Tibial nerve (tissue), 4 donors: ENCODE measurements around the gene DHX57. TPM values are rescaled to one million over a fixed set of nuclear protein-coding genes. Genes with fewer than 3 reads are reported as not detected.

Experiments
- DNase-seq, 2 donors: peaks; one replicate each; pipeline ENCODE4 v3.0.0-alpha.2; 2019; ENCODE audit warnings: low spot score in 2 of 2
- H3K27ac ChIP-seq, 4 donors: fragments of 200-600 bp; sonication (generic) in 3 of 4; one replicate each; pipeline ENCODE4 v1.5.1; 2017 to 2019; ENCODE audit warnings: mild to moderate bottlenecking in 1 of 4
- H3K27me3 ChIP-seq, 2 donors: fragments of 200-600 bp; sonication (generic) in 1 of 2; one replicate each; pipeline versions ENCODE4 v1.5.1 to v1.6.0; 2017 to 2019
- H3K36me3 ChIP-seq, 3 donors: fragments of 200-600 bp; sonication (generic); one replicate each; pipeline ENCODE4 v1.5.1; 2018 to 2019
- H3K4me1 ChIP-seq, 4 donors: fragments of 200-600 bp; sonication (generic) in 3 of 4; one replicate each; pipeline ENCODE4 v1.5.1; 2017 to 2019
- H3K4me3 ChIP-seq, 4 donors: fragments of 200-600 bp; sonication (generic) in 3 of 4; one replicate each; pipeline ENCODE4 v1.5.1; 2017 to 2019; ENCODE audit warnings: mild to moderate bottlenecking in 1 of 4, moderate library complexity in 1 of 4
- H3K9me3 ChIP-seq, 4 donors: fragments of 200-600 bp; sonication (generic) in 3 of 4; one replicate each; pipeline ENCODE4 v1.5.1; 2017 to 2019
- EP300 ChIP-seq, 2 donors: sonication (generic); formaldehyde crosslinking; IDR thresholded peaks; one replicate each; pipeline ENCODE4 v1.6.1; 2017; ENCODE audit warnings: antibody characterized with exemption in 2 of 2, mild to moderate bottlenecking in 1 of 2
- POLR2A ChIP-seq, 2 donors: fragments of 450-650 bp; IDR thresholded peaks; one replicate each; pipeline ENCODE4 v1.6.1; 2017; ENCODE audit warnings: antibody characterized with exemption in 2 of 2, mild to moderate bottlenecking in 2 of 2, moderate library complexity in 2 of 2
- WGBS, 2 donors: methylation state at CpG; one replicate each; pipeline ENCODE4 v1.1.5; 2018; 5-methylcytosine and 5-hydroxymethylcytosine counted together
- total RNA-seq, 4 donors: library from RNA; depleted of rRNA; stranded (reverse); fragments of >200 nt; gene quantifications; one replicate each; pipeline ENCODE4 v1.1.0, GENCODE V29; 2016
- TF ChIP-seq, protein P1 (sequence below), 5 experiments: fragments of 200-600 bp in 3 of 5; fragments of 450-650 bp in 2 of 5; sonication (generic) in 3 of 5; IDR thresholded peaks; one replicate each; pipeline ENCODE4 v1.5.1; 2016 to 2019; ENCODE audit warnings: antibody characterized with exemption in 5 of 5, mild to moderate bottlenecking in 3 of 5, moderate library complexity in 2 of 5

DHX57 gene
- total RNA-seq, 4 donors from 2014 or later: 11.1 to 22.0 (median 13.4) TPM

DNA sequence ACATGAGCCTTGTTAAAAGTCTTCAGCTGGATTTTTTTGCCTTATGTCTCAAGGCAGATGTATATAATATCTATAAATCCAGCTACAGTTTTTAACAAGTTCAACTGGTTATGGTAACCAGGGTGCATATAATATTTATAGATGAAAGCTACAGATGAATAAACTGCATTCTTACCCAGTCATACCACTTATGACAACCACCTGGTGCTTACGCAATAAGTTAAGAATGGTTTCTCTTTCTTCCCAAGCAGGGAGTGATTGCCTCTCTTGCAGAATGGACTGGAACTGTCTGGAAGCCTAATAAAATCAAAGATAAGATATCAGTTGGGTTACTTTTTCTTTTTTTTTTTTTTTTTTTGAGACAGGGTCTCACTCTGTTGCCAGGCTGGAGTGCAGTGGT lies 19.6 kb downstream of the DHX57 start:
- TF ChIP-seq, protein P1, sequence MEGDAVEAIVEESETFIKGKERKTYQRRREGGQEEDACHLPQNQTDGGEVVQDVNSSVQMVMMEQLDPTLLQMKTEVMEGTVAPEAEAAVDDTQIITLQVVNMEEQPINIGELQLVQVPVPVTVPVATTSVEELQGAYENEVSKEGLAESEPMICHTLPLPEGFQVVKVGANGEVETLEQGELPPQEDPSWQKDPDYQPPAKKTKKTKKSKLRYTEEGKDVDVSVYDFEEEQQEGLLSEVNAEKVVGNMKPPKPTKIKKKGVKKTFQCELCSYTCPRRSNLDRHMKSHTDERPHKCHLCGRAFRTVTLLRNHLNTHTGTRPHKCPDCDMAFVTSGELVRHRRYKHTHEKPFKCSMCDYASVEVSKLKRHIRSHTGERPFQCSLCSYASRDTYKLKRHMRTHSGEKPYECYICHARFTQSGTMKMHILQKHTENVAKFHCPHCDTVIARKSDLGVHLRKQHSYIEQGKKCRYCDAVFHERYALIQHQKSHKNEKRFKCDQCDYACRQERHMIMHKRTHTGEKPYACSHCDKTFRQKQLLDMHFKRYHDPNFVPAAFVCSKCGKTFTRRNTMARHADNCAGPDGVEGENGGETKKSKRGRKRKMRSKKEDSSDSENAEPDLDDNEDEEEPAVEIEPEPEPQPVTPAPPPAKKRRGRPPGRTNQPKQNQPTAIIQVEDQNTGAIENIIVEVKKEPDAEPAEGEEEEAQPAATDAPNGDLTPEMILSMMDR (IDR thresholded peaks at IDR 0.05): no peak
- TF ChIP-seq POLR2A (IDR thresholded peaks at IDR 0.05): no peak
- TF ChIP-seq EP300 (IDR thresholded peaks at IDR 0.05): no peak
- no peak for DNase-seq
- Histone ChIP-seq H3K27me3 (no peaks in the 10 kb centered on the region), H3K36me3 (peaks cover 0 to 100% (median 0%) of the 10 kb centered on the region in 3 donors), H3K9me3 (no peaks in the 10 kb centered on the region), H3K4me1 (no peaks in the 10 kb centered on the region), H3K27ac (no peak overlapping the region), H3K4me3 (no peak overlapping the region)
- 97 to 100% methylated on average over 1 of the region's 1 CpG for WGBS, 2 donors

DNA sequence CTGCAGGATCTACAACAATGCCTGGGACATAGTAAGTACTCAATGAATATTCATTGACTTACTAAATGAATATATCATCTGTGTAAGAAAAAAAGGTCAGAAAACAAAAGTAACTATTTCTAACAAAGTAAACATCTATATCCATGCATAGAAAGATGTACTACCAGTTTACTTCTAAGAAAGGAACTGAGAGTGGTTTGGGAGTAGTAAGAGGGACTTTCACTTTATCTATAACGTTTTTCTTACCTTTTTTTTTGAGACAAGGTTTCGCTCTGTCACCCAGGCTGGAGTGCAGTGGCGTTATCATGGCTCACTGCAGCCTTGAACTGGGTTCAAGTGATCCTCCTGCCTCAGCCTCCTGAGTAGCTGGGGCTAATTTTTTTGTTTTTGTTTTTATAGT lies 25.7 kb downstream of the DHX57 start:
- H3K36me3 ChIP-seq: peaks cover 0 to 91% (median 0%) of the 10 kb centered on the region in 3 donors
- TF ChIP-seq POLR2A (IDR thresholded peaks at IDR 0.05) (no peak), EP300 (IDR thresholded peaks at IDR 0.05) (no peak)
- TF ChIP-seq, protein P1 (IDR thresholded peaks at IDR 0.05): no peak

DNA sequence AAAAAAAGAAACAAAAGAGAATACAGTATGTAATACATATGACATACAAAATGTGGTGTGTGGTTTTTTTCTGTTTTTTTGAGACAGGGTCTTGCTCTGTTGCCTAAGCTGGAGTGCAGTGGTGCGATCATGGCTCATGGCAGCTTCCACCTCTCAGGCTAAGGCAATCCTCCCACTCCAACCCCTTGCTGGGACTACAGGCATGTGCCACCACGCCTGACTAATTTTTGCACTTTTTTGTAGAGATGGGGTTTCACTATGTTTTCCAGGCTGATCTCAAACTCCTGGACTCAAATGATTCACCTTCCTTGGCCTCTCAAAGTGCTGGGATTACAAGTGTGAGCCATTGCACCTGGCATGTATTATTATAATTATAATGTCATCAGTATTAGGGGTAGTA lies 38.9 kb downstream of the DHX57 start:
- TF ChIP-seq, protein P1 (IDR thresholded peaks at IDR 0.05): no peak
- no peak for TF ChIP-seq EP300 (IDR thresholded peaks at IDR 0.05)
- no peak for TF ChIP-seq POLR2A (IDR thresholded peaks at IDR 0.05)
- peaks cover 0 to 83% (median 0%) of the 10 kb centered on the region in 3 donors for H3K36me3 ChIP-seq
- WGBS, 2 donors: 83 to 92% methylated on average over 2 of the region's 2 CpGs

More for the DNA sequence above, 25.7 kb downstream of the DHX57 start:
- no peak for DNase-seq
- no peaks in the 10 kb centered on the region for H3K9me3 ChIP-seq
- H3K4me3 ChIP-seq: no peak overlapping the region
- WGBS, 2 donors: 81 to 90% methylated on average over 3 of the region's 3 CpGs
- no peaks in the 10 kb centered on the region for H3K27me3 ChIP-seq
- no peaks in the 10 kb centered on the region for H3K4me1 ChIP-seq
- no peak overlapping the region for H3K27ac ChIP-seq

DNA sequence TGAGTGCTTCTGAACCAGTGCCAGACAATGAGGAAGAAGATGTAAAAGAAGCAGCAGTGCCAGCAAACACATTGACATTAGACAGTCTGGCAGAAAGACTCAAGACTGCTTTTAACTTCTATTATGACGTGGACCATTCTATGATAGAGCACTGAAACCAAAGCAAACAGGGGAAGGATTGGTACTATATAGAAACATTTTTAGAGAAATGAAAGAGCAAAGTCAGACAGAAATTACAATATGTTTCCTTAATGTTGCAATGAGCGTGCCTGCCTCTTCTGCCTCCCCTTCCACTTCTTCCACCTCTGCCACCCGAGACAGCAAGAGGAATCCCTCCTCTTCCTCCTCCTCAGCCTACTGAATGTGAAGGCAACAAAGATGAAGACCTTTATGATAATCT lies 39.7 kb downstream of the DHX57 start:
- 80 to 83% methylated on average over 3 of the region's 3 CpGs for WGBS, 2 donors
- no peaks in the 10 kb centered on the region for H3K27me3 ChIP-seq
- no peaks in the 10 kb centered on the region for H3K9me3 ChIP-seq
- H3K36me3 ChIP-seq: peaks cover 0 to 76% (median 0%) of the 10 kb centered on the region in 3 donors
- TF ChIP-seq, protein P1 (IDR thresholded peaks at IDR 0.05): no peak
- TF ChIP-seq EP300 (IDR thresholded peaks at IDR 0.05) (peak in 1 of 2 donors; percentile 67), POLR2A (IDR thresholded peaks at IDR 0.05) (no peak)
- H3K4me1 ChIP-seq: no peaks in the 10 kb centered on the region
- H3K4me3 ChIP-seq: no peak overlapping the region
- no peak for DNase-seq
- H3K27ac ChIP-seq: no peak overlapping the region

More for the DNA sequence above, 38.9 kb downstream of the DHX57 start:
- DNase-seq: no peak
- Histone ChIP-seq H3K4me3 (no peak overlapping the region), H3K27ac (no peak overlapping the region), H3K9me3 (no peaks in the 10 kb centered on the region), H3K4me1 (no peaks in the 10 kb centered on the region), H3K27me3 (no peaks in the 10 kb centered on the region)

DNA sequence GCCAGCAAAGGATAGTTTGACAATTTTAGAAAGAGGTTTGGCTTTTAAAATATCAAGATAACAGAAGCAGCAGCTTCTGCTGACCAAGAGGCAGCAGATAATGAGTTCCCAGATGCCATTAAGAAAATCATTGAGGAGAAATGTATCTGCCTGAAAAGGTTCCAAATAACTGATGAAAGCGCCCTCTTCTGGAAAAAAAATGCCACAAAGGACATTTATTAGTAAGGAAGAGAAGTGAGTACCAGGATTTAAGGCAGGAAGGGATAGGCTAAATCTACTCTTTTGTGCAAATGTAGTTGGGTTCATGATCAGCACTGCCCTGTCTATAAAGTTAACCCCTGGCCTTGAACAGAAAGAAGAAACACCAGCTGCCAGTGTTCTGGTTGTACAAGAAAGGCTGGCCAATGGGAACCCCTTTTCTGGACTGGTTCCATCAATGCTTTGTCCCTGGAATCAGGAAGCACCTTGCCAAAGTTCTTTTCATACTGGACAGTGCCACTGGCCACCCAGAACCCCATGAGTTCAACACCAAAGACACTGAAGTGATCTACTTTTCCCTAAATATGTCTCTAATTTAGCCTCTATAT lies 40.6 kb downstream of the DHX57 start:
- H3K36me3 ChIP-seq: peaks cover 0 to 76% (median 0%) of the 10 kb centered on the region in 3 donors
- WGBS, 2 donors: 25 to 36% methylated on average over 1 of the region's 1 CpG
- H3K9me3 ChIP-seq: no peaks in the 10 kb centered on the region

More for the DNA sequence above, 40.6 kb downstream of the DHX57 start:
- Histone ChIP-seq H3K27ac (peak overlapping the region in 1 of 4 donors; percentile 28), H3K4me1 (no peaks in the 10 kb centered on the region), H3K4me3 (no peak overlapping the region), H3K27me3 (no peaks in the 10 kb centered on the region)
- TF ChIP-seq POLR2A (IDR thresholded peaks at IDR 0.05) (no peak), EP300 (IDR thresholded peaks at IDR 0.05) (no peak)
- TF ChIP-seq, protein P1 (IDR thresholded peaks at IDR 0.05): peak in 1 of 5 experiments; percentile 11
- DNase-seq: peak in 1 of 2 donors; percentile 29
